Kidney glomerular epithelial cell (primary cell): ENCODE measurements around the gene TNFRSF19.
A peak's percentile ranks its signal among the peaks of the same experiment; 100 is the strongest.

ENCODE experiments used
- DNase-seq: peaks from one replicate; lab custom pipeline; 2025; lab: John Stamatoyannopoulos, UW

The TNFRSF19 gene

GRCh38 chr13:23715762-23716235 is 145.6 kb downstream of the TNFRSF19 start:
- DNase-seq: no peak

DNA sequence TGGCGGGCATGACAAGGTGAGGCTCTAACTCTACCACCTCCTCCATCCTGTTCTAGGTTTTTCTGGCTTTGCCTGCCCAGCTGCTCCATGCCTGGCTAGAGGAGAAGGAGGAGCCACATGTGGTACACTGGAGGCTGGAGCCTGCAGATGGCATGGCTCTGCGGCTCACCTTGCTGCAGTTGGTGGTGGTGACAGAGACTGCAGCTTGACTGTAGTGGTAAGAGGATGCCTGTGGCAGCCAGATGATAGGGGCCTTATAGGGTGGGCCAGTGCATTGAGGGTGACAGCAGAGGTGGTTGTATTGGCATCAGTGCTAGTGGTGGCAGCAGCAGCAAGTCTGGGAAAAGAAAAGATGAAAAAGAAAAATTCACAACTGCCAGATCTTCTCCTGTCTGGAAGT is 146.2 kb downstream of the TNFRSF19 start:
- no peak for DNase-seq

DNA sequence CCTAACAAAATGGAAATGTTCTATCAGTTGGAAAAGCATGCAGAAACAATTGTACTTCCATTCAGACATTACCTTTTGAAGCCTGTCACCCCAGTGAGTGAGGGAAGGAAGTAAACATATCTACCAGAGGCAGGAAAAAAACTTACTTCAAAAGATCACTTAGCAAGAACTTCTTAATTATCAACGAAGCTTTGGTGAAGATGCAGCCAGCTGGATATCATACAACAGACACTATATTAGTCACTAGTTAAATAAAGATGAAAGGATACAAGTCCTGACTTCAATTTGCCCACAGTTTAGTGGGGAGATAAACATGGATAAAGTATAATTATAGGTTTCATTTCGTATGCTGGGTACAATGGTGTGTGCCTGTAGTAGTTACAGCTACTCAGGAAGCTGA is 148.8 kb downstream of the TNFRSF19 start:
- DNase-seq: no peak

- no peak for DNase-seq
These were observed 152.7 kb downstream of the TNFRSF19 start for GRCh38 chr13:23722726-23723453.

DNA sequence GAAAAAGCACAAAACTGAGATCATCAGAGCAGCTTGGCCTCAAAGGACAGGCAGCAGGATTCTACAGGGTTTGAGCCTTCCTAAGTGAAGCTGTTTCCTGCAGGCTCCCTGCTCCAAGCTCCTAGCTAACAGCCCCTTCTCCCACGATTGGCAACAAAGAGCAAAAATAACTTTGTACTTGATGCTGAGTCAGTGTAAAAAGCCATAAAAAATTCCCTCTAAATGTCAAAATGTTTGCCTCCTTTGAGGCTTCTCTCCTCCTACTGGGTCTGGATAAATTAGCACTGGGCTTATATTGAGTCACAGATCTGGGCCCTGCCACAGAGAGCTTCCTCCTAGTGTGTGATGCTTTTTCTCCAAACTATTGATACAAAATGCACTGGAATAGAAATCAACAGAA is 153.3 kb downstream of the TNFRSF19 start:
- peak; percentile 36 for DNase-seq

- peak; percentile 62 for DNase-seq
These were observed 154.2 kb downstream of the TNFRSF19 start for GRCh38 chr13:23724196-23724970.
